Measurements from ENCODE around the gene FLVCR1. TPM values are rescaled to one million over a fixed set of nuclear protein-coding genes. Genes with fewer than 3 reads are reported as not detected.

FLVCR1 gene
- total and polyA plus RNA-seq, 9 of the 15 experiments (the other 6 are each of a cell fraction or from before 2014, with no cell fraction given): 5.2 to 18.0 (median 12.5) TPM

GRCh38 chr1:212860713-212861581 is 2.9 kb downstream of the FLVCR1 start (continued):
- TF ChIP-seq PHF21A (IDR thresholded peaks at IDR 0.05; ENCODE audit: borderline replicate concordance, low read depth) (peak; percentile 92; the same call in 1 of the 2 replicates), KDM5B (IDR thresholded peaks at IDR 0.05; ENCODE audit: insufficient replicate concordance, low read depth, low read length) (no peak), FOXP4 (CRISPR knock-in tag; IDR thresholded peaks at IDR 0.05; ENCODE audit: borderline replicate concordance) (no peak), MEIS2 (IDR thresholded peaks at IDR 0.05; ENCODE audit: partially characterized antibody) (peak; percentile 30), EP300 (IDR thresholded peaks at IDR 0.05; ENCODE audit: low read length) (peak; percentile 94), KLF16 (IDR thresholded peaks at IDR 0.05) (peak; percentile 97), ILF3 (IDR thresholded peaks at IDR 0.05; ENCODE audit: borderline replicate concordance) (no peak), ZNF384 (IDR thresholded peaks at IDR 0.05; ENCODE audit: low read depth, low read length) (no peak), HDAC3 (IDR thresholded peaks at IDR 0.05; ENCODE audit: borderline replicate concordance, partially characterized antibody) (peak; percentile 90), ARID3A (IDR thresholded peaks at IDR 0.05; ENCODE audit: borderline replicate concordance, low read depth, low read length) (peak; percentile 93), NCOA2 (IDR thresholded peaks at IDR 0.05; ENCODE audit: partially characterized antibody in 2 of 2) (peak in 1 of 2 experiments; percentile 58), ZNF644 (tag; IDR thresholded peaks at IDR 0.05; ENCODE audit: low read depth) (peak; percentile 75; the same call in 1 of the 2 replicates), ZNF23 (CRISPR knock-in tag; IDR thresholded peaks at IDR 0.05) (no peak), THAP12 (CRISPR knock-in tag; IDR thresholded peaks at IDR 0.05) (no peak), ZFP1 (CRISPR knock-in tag; IDR thresholded peaks at IDR 0.05) (no peak), ZNF766 (CRISPR knock-in tag; conservative IDR thresholded peaks at IDR 0.05) (peak; percentile 89)
